SK-N-SH treated with all-trans-retinoic acid at 6 μM for 48 hours (cell line): Measurements from ENCODE around the gene THAP7.

Source experiments
- ATAC-seq: fragments of 200-7000 bp; cut with Tn5 transposase; 3 replicates; pipeline ENCODE4 v1.9.1; 2020; ENCODE audit warnings: mild to moderate bottlenecking, moderate library complexity
- CSDC2 ChIP-seq: fragments of 250-450 bp; sonication (Bioruptor Pico); IDR thresholded peaks from 2 replicates; pipeline ENCODE4 v1.5.0; 2020; ENCODE audit warnings: mild to moderate bottlenecking, moderate library complexity
- ESRRG ChIP-seq: fragments of 250-450 bp; sonication (Bioruptor Pico); IDR thresholded peaks from 2 replicates; pipeline ENCODE4 v1.6.1; 2021; ENCODE audit warnings: mild to moderate bottlenecking
- GLIS3 ChIP-seq: fragments of 250-450 bp; sonication (Bioruptor Pico); IDR thresholded peaks from 2 replicates; pipeline ENCODE4 v1.5.0; 2020; ENCODE audit warnings: mild to moderate bottlenecking, moderate library complexity
- ISL1 ChIP-seq: fragments of 250-450 bp; sonication (Bioruptor Pico); IDR thresholded peaks from 2 replicates; pipeline ENCODE4 v2.1.2; 2022; ENCODE audit warnings: mild to moderate bottlenecking, moderate library complexity
- OSR1 ChIP-seq: fragments of 250-450 bp; sonication (Bioruptor Pico); IDR thresholded peaks from 2 replicates; pipeline ENCODE4 v1.8.0; 2022; ENCODE audit warnings: moderate library complexity, mild to moderate bottlenecking, inconsistent platforms
- RARB ChIP-seq: fragments of 250-450 bp; sonication (Bioruptor Pico); IDR thresholded peaks from 2 replicates; pipeline ENCODE4 v1.8.0; 2021; ENCODE audit warnings: mild to moderate bottlenecking, moderate library complexity
- SNAI2 ChIP-seq: fragments of 250-450 bp; sonication (Bioruptor Pico); IDR thresholded peaks from 2 replicates; pipeline ENCODE4 v1.5.0; 2020; ENCODE audit warnings: mild to moderate bottlenecking, moderate library complexity
- TCF4 ChIP-seq: fragments of 250-450 bp; sonication (Bioruptor Pico); IDR thresholded peaks from 2 replicates; pipeline ENCODE4 v1.8.0; 2021; ENCODE audit warnings: mild to moderate bottlenecking, moderate library complexity, borderline replicate concordance
- TOX ChIP-seq: fragments of 250-450 bp; sonication (Bioruptor Pico); IDR thresholded peaks from 2 replicates; pipeline ENCODE4 v1.8.0; 2021; ENCODE audit warnings: mild to moderate bottlenecking, moderate library complexity, borderline replicate concordance
- ZC3H10 ChIP-seq: fragments of 250-450 bp; sonication (Bioruptor Pico); IDR thresholded peaks from 2 replicates; pipeline ENCODE4 v1.5.1; 2021; ENCODE audit warnings: mild to moderate bottlenecking, moderate library complexity
- ZFP30 ChIP-seq: fragments of 450-650 bp; formaldehyde crosslinking; IDR thresholded peaks from 2 replicates; pipeline ENCODE4 v1.5.0; 2022; ENCODE audit warnings: mild to moderate bottlenecking, moderate library complexity
- ZNF8 ChIP-seq: fragments of 450-650 bp; formaldehyde crosslinking; IDR thresholded peaks from 2 replicates; pipeline ENCODE4 v1.5.0; 2020; ENCODE audit warnings: mild to moderate bottlenecking, moderate library complexity
- TF ChIP-seq, protein P1 (sequence below): fragments of 250-450 bp; sonication (Bioruptor Pico); IDR thresholded peaks from 2 replicates; pipeline ENCODE4 v1.8.0; 2020; ENCODE audit warnings: mild to moderate bottlenecking, moderate library complexity, borderline replicate concordance
- TF ChIP-seq, protein P2 (sequence below): fragments of 250-450 bp; sonication (Bioruptor Pico); IDR thresholded peaks from 2 replicates; pipeline ENCODE4 v1.8.0; 2021; ENCODE audit warnings: low read depth, mild to moderate bottlenecking, moderate library complexity, borderline replicate concordance
- TF ChIP-seq, protein P3 (sequence below): fragments of 250-450 bp; sonication (Bioruptor Pico); IDR thresholded peaks from 2 replicates; pipeline ENCODE4 v1.5.0; 2020; ENCODE audit warnings: mild to moderate bottlenecking, moderate library complexity
- TF ChIP-seq, protein P4 (sequence below): fragments of 250-450 bp; sonication (Bioruptor Pico); IDR thresholded peaks from 2 replicates; pipeline ENCODE4 v1.5.1; 2021; ENCODE audit warnings: mild to moderate bottlenecking, moderate library complexity

THAP7 gene

GRCh38 chr22:20992056-20992442, 9.9 kb downstream of the THAP7 start:
- TF ChIP-seq ZNF8 (CRISPR knock-in tag), result no peak
- TF ChIP-seq, protein P1, sequence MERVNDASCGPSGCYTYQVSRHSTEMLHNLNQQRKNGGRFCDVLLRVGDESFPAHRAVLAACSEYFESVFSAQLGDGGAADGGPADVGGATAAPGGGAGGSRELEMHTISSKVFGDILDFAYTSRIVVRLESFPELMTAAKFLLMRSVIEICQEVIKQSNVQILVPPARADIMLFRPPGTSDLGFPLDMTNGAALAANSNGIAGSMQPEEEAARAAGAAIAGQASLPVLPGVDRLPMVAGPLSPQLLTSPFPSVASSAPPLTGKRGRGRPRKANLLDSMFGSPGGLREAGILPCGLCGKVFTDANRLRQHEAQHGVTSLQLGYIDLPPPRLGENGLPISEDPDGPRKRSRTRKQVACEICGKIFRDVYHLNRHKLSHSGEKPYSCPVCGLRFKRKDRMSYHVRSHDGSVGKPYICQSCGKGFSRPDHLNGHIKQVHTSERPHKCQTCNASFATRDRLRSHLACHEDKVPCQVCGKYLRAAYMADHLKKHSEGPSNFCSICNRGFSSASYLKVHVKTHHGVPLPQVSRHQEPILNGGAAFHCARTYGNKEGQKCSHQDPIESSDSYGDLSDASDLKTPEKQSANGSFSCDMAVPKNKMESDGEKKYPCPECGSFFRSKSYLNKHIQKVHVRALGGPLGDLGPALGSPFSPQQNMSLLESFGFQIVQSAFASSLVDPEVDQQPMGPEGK, result no peak
- TF ChIP-seq, protein P2, sequence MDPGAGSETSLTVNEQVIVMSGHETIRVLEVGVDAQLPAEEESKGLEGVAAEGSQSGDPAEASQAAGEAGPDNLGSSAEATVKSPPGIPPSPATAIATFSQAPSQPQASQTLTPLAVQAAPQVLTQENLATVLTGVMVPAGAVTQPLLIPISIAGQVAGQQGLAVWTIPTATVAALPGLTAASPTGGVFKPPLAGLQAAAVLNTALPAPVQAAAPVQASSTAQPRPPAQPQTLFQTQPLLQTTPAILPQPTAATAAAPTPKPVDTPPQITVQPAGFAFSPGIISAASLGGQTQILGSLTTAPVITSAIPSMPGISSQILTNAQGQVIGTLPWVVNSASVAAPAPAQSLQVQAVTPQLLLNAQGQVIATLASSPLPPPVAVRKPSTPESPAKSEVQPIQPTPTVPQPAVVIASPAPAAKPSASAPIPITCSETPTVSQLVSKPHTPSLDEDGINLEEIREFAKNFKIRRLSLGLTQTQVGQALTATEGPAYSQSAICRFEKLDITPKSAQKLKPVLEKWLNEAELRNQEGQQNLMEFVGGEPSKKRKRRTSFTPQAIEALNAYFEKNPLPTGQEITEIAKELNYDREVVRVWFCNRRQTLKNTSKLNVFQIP (CRISPR knock-in tag), result no peak
- no peak for TF ChIP-seq ZC3H10
- no peak for TF ChIP-seq TOX
- no peak for TF ChIP-seq TCF4 (CRISPR knock-in tag)
- no peak for TF ChIP-seq SNAI2
- TF ChIP-seq, protein P3, sequence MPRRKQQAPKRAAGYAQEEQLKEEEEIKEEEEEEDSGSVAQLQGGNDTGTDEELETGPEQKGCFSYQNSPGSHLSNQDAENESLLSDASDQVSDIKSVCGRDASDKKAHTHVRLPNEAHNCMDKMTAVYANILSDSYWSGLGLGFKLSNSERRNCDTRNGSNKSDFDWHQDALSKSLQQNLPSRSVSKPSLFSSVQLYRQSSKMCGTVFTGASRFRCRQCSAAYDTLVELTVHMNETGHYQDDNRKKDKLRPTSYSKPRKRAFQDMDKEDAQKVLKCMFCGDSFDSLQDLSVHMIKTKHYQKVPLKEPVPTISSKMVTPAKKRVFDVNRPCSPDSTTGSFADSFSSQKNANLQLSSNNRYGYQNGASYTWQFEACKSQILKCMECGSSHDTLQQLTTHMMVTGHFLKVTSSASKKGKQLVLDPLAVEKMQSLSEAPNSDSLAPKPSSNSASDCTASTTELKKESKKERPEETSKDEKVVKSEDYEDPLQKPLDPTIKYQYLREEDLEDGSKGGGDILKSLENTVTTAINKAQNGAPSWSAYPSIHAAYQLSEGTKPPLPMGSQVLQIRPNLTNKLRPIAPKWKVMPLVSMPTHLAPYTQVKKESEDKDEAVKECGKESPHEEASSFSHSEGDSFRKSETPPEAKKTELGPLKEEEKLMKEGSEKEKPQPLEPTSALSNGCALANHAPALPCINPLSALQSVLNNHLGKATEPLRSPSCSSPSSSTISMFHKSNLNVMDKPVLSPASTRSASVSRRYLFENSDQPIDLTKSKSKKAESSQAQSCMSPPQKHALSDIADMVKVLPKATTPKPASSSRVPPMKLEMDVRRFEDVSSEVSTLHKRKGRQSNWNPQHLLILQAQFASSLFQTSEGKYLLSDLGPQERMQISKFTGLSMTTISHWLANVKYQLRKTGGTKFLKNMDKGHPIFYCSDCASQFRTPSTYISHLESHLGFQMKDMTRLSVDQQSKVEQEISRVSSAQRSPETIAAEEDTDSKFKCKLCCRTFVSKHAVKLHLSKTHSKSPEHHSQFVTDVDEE (CRISPR knock-in tag), result no peak
- TF ChIP-seq CSDC2 (CRISPR knock-in tag), result no peak
- no peak for TF ChIP-seq ZFP30 (CRISPR knock-in tag)
- no peak for TF ChIP-seq GLIS3 (CRISPR knock-in tag)
- TF ChIP-seq ESRRG (CRISPR knock-in tag), result no peak
- TF ChIP-seq OSR1, result no peak
- TF ChIP-seq, protein P4, sequence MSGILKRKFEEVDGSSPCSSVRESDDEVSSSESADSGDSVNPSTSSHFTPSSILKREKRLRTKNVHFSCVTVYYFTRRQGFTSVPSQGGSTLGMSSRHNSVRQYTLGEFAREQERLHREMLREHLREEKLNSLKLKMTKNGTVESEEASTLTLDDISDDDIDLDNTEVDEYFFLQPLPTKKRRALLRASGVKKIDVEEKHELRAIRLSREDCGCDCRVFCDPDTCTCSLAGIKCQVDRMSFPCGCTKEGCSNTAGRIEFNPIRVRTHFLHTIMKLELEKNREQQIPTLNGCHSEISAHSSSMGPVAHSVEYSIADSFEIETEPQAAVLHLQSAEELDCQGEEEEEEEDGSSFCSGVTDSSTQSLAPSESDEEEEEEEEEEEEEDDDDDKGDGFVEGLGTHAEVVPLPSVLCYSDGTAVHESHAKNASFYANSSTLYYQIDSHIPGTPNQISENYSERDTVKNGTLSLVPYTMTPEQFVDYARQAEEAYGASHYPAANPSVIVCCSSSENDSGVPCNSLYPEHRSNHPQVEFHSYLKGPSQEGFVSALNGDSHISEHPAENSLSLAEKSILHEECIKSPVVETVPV, result no peak
- ATAC-seq, result no peak

DNA sequence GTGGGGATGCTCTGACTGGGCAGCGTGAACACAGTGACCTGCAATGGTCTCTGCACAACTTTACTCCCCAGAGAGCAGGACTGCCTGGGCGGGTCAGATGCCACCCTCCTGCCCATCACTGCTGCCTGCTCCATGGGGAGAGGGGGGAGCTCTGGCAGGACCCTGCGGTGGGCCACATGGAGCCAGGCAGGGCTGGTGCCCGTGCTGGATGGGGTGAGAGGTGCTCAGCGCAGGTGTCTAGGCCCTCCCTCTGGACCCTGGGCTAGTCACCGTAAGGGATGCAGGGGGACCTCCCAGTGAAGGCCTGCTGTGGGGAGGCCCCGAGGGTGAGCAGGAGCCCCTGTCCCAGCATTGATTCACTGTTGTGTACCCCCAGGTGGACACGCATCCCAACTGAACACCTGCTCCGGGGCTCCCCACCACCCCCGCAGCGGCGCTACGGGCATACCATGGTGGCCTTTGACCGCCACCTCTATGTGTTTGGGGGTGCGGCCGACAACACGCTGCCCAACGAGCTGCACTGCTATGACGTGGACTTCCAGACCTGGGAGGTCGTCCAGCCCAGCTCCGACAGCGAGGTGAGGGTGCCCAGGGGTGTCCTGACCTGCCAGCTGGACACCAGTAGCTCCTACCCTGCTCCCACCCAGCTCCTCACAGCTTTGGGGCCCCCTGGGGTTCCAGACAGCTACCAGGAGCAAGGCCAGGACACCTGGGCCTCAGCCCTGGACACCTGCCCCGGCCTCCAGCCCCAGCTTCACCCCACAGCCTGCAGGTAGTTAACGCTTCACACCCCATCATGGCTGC, 10.5 kb downstream of the THAP7 start:
- ATAC-seq, result no peak
- no peak for TF ChIP-seq ISL1 (CRISPR knock-in tag)
- TF ChIP-seq, all 23 proteins: peak for 0

DNA sequence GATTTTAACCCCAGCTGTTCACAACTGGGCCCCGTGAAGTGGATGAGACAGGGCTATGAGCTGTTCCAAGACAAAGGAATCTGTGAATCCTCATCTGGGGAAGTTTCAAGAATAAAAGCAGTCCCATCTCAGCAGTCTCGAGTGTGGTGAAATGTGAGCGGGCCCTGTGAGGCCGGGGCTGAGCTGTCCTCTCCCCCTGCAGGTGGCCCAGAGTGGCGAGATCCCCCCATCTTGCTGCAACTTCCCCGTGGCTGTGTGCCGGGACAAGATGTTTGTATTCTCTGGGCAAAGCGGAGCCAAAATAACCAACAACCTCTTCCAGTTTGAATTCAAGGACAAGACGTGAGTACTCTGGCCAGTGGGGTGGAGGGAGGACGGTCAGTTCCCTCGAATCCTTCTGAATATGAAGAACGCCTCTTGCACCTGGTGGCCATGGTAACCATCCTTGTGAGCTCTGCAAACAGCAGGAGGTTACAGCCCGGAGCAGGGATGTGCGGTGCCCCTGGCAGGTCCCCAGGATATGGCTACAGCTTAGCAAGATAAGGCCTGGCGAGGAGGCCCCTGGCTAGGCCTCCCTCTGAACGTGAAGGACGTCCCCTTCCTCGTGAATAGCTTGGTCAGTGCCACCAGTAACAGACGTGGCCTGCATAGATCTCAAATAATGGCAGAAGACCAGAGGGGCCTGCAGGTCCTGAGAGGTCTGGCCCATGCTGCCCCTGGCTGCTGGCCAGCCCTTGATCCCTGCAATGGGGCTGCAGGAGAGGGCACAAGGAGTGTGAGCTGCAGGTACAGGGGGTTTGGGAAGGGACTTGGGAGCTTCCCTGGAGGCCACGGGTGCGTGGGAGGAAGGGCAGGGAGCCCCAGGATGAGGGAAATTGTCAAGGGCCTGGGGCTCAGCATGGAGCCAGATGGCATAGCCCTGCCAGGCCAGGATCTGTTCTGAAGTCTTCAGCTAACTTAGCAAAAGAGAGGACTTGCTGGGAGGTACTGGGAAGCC, 11.4 kb downstream of the THAP7 start:
- ATAC-seq, result no peak
- TF ChIP-seq ESRRG (CRISPR knock-in tag) (no peak), SNAI2 (no peak), RARB (CRISPR knock-in tag) (no peak), ZC3H10 (no peak)
- TF ChIP-seq, protein P4, result no peak
- TF ChIP-seq, protein P1, result no peak
- TF ChIP-seq, protein P2 (CRISPR knock-in tag), result no peak
